Measurements from ENCODE around the gene BEST2. TPM values are rescaled to one million over a fixed set of nuclear protein-coding genes. Genes with fewer than 3 reads are reported as not detected.

The BEST2 gene
- total RNA-seq, 1 donor from 2014 or later, result 1.2 TPM

- no peak for TF ChIP-seq POLR2A (IDR thresholded peaks at IDR 0.05)
- no peak for TF ChIP-seq CTCF (IDR thresholded peaks at IDR 0.05)
- no peak for TF ChIP-seq POLR2AphosphoS5 (IDR thresholded peaks at IDR 0.05; ENCODE audit: insufficient read depth in 1 of 2, low read depth in 1 of 2)
- H3K27me3 ChIP-seq, result no peaks in the 10 kb centered on the region
- no peak overlapping the region for H3K4me3 ChIP-seq
- intact Hi-C loops (cut with DNase I), result no loop called here
- H3K36me3 ChIP-seq, result peaks cover 0 to 8% of the 10 kb centered on the region in 2 donors
- peaks cover 22% of the 10 kb centered on the region for H3K4me1 ChIP-seq
- no peaks in the 10 kb centered on the region for H3K9me3 ChIP-seq
- no peak overlapping the region for H3K27ac ChIP-seq
- no peak for DNase-seq (ENCODE audit: extremely low spot score in 2 of 2)
These were observed 628 bp downstream of the BEST2 start for GRCh38 chr19:12752056-12752781.

GRCh38 chr19:12754465-12755196 lies 3.0 kb downstream of the BEST2 start:
- Histone ChIP-seq H3K4me3 (no peak overlapping the region), H3K27me3 (no peaks in the 10 kb centered on the region), H3K4me1 (peaks cover 23% of the 10 kb centered on the region), H3K27ac (no peak overlapping the region), H3K9me3 (no peaks in the 10 kb centered on the region), H3K36me3 (no peaks in the 10 kb centered on the region)
- DNase-seq (ENCODE audit: extremely low spot score in 2 of 2), result no peak
- intact Hi-C loops (cut with DNase I), result no loop called here
- TF ChIP-seq POLR2AphosphoS5 (IDR thresholded peaks at IDR 0.05; ENCODE audit: insufficient read depth in 1 of 2, low read depth in 1 of 2) (no peak), POLR2A (IDR thresholded peaks at IDR 0.05) (no peak), CTCF (IDR thresholded peaks at IDR 0.05) (no peak)

- Histone ChIP-seq H3K36me3 (no peaks in the 10 kb centered on the region), H3K9me3 (no peaks in the 10 kb centered on the region), H3K4me1 (peaks cover 12% of the 10 kb centered on the region), H3K27ac (no peak overlapping the region), H3K4me3 (no peak overlapping the region), H3K27me3 (no peaks in the 10 kb centered on the region)
- TF ChIP-seq POLR2A (IDR thresholded peaks at IDR 0.05) (no peak), POLR2AphosphoS5 (IDR thresholded peaks at IDR 0.05; ENCODE audit: insufficient read depth in 1 of 2, low read depth in 1 of 2) (no peak), CTCF (IDR thresholded peaks at IDR 0.05) (no peak)
- intact Hi-C loops (cut with DNase I), result no loop called here
- no peak for DNase-seq (ENCODE audit: extremely low spot score in 2 of 2)
These were observed 4.7 kb downstream of the BEST2 start for GRCh38 chr19:12756150-12756883.

- no peak for DNase-seq (ENCODE audit: extremely low spot score in 2 of 2)
- Histone ChIP-seq H3K27ac (peak overlapping the region; percentile 37), H3K4me3 (peak overlapping the region; percentile 33 to 37), H3K27me3 (no peaks in the 10 kb centered on the region), H3K36me3 (peaks cover 0 to 2% of the 10 kb centered on the region in 2 donors), H3K9me3 (no peaks in the 10 kb centered on the region), H3K4me1 (peaks cover 12% of the 10 kb centered on the region)
- TF ChIP-seq POLR2A (IDR thresholded peaks at IDR 0.05) (no peak), CTCF (IDR thresholded peaks at IDR 0.05) (peak; percentile 64 to 80 (median 75)), POLR2AphosphoS5 (IDR thresholded peaks at IDR 0.05; ENCODE audit: insufficient read depth in 1 of 2, low read depth in 1 of 2) (peak in 1 of 2 donors; percentile 15)
- intact Hi-C loops (cut with DNase I), result no loop called here
These were observed 6.1 kb downstream of the BEST2 start for GRCh38 chr19:12757544-12758274.
